Endothelial cell of umbilical vein (primary cell): ENCODE data around the gene SEMA5A. TPM values are rescaled to one million over a fixed set of nuclear protein-coding genes. Genes with fewer than 3 reads are reported as not detected.

ENCODE experiments used
- BruUV-seq: library from RNA; stranded (reverse); fragments of 400-500 nt; replicated peaks from 2 replicates; lab custom pipeline; 2021; lab: Mats Ljungman, UMichigan
- CTCF ChIA-PET: fragments of 300-600, 350-600 bp; sonication (Branson Sonifier 250); formaldehyde crosslinking; loops from one replicate; lab custom pipeline; 2021; ENCODE audit warnings: antibody characterized with exemption, inconsistent platforms; lab: Charles Lee
- POLR2A ChIA-PET: fragments of 300-600, 350-600 bp; sonication (Branson Sonifier 250); formaldehyde crosslinking; loops from one replicate; lab custom pipeline; 2021; ENCODE audit warnings: antibody characterized with exemption, inconsistent platforms; lab: Charles Lee
- DNase-seq: peaks from one replicate; pipeline ENCODE4 v3.0.0-alpha.2; 2011; ENCODE audit warnings: low read depth, low spot score
- FAIRE-seq: peaks from 2 replicates; lab custom pipeline; 2011; peaks lifted over from hg19 to GRCh38; lab: Jason Lieb, UNC
- H2AFZ ChIP-seq: 2 replicates; pipeline ENCODE4 v1.6.0; 2012; ENCODE audit warnings: low read depth, low read length, control low read depth, inconsistent platforms
- H3K27ac ChIP-seq: 2 replicates; pipeline ENCODE4 v1.5.1; 2011; ENCODE audit warnings: low read depth, mild to moderate bottlenecking, control low read depth, low read length, moderate library complexity; ENCODE audit not compliant: insufficient read depth
- H3K27me3 ChIP-seq, 2 experiments: 2 replicates each; pipeline versions ENCODE4 v1.6.0 to v1.6.1; 2011; ENCODE audit warnings: low read length in 2 of 2, mixed read lengths in 1 of 2; ENCODE audit not compliant: control insufficient read depth in 2 of 2, insufficient read depth in 2 of 2
- H3K36me3 ChIP-seq, 2 experiments: 2 replicates in 1 of 2; 3 replicates in 1 of 2; pipeline ENCODE4 v1.5.1; 2011; ENCODE audit warnings: low read length in 2 of 2, mild to moderate bottlenecking in 1 of 2, moderate library complexity in 1 of 2; ENCODE audit not compliant: control insufficient read depth in 2 of 2, insufficient read depth in 2 of 2; ENCODE audit errors: extremely low read depth in 1 of 2
- H3K4me1 ChIP-seq: 3 replicates; pipeline ENCODE4 v1.5.1; 2011; ENCODE audit warnings: mild to moderate bottlenecking, low read length; ENCODE audit not compliant: control insufficient read depth, insufficient read depth; ENCODE audit errors: extremely low read depth
- H3K4me2 ChIP-seq: 2 replicates; pipeline ENCODE4 v1.6.1; 2011; ENCODE audit warnings: low read length, control low read depth, mixed read lengths; ENCODE audit not compliant: insufficient read depth
- H3K4me3 ChIP-seq, 3 experiments: fragments of 200-600 bp in 1 of 3; sonication (generic), shearing (Covaris generic) in 1 of 3; replicated peaks in 1 of 3; 2 replicates each; pipeline ENCODE4 v1.5.1; 2011 to 2016; ENCODE audit warnings: control low read depth in 3 of 3, low read length in 3 of 3, mild to moderate bottlenecking in 2 of 3, inconsistent platforms in 1 of 3, low read depth in 1 of 3, moderate library complexity in 1 of 3; ENCODE audit not compliant: insufficient read depth in 1 of 3
- H3K79me2 ChIP-seq: 2 replicates; pipeline ENCODE4 v1.6.0; 2012; ENCODE audit warnings: low read length, inconsistent platforms; ENCODE audit not compliant: control insufficient read depth, insufficient read depth
- H3K9ac ChIP-seq: replicated peaks from 2 replicates; pipeline ENCODE3; 2011; ENCODE audit warnings: low read length, control low read depth; ENCODE audit not compliant: insufficient read depth; ENCODE audit errors: extremely low read depth
- H3K9me1 ChIP-seq: replicated peaks from 3 replicates; pipeline ENCODE4 v1.6.0; 2011; ENCODE audit warnings: mild to moderate bottlenecking, low read length; ENCODE audit not compliant: control insufficient read depth, insufficient read depth; ENCODE audit errors: extremely low read depth
- H3K9me3 ChIP-seq: replicated peaks from 2 replicates; pipeline ENCODE4 v1.5.1; 2012; ENCODE audit warnings: low read length, inconsistent platforms; ENCODE audit not compliant: control insufficient read depth, insufficient read depth
- H4K20me1 ChIP-seq: replicated peaks from 2 replicates; pipeline ENCODE3; 2011; ENCODE audit warnings: mild to moderate bottlenecking, low read length; ENCODE audit not compliant: control insufficient read depth, insufficient read depth; ENCODE audit errors: extremely low read depth
- EZH2 ChIP-seq: IDR thresholded peaks from 2 replicates; pipeline ENCODE4 v1.6.1; 2012; ENCODE audit warnings: borderline replicate concordance, low read depth, mild to moderate bottlenecking, moderate library complexity, low read length, inconsistent platforms; ENCODE audit not compliant: severe bottlenecking
- FOS ChIP-seq: IDR thresholded peaks from 2 replicates; pipeline ENCODE4 v1.6.1; 2011; ENCODE audit warnings: mild to moderate bottlenecking, low read length, moderate library complexity, borderline replicate concordance; ENCODE audit not compliant: insufficient read depth
- GATA2 ChIP-seq: IDR thresholded peaks from 2 replicates; pipeline ENCODE4 v1.7.0; 2011; ENCODE audit warnings: low read depth, mild to moderate bottlenecking, moderate library complexity, mixed read lengths, low read length; ENCODE audit not compliant: insufficient read length, insufficient read depth
- JUN ChIP-seq: IDR thresholded peaks from 2 replicates; pipeline ENCODE4 v1.6.1; 2011; ENCODE audit warnings: borderline replicate concordance, low read depth; ENCODE audit not compliant: insufficient read length, insufficient read depth
- MYC ChIP-seq: IDR thresholded peaks from one replicate; pipeline ENCODE4 v1.6.1; 2011; ENCODE audit warnings: mild to moderate bottlenecking, low read depth, low read length
- POLR2A ChIP-seq: IDR thresholded peaks from 2 replicates; pipeline ENCODE4 v1.6.1; 2012; ENCODE audit warnings: low read depth, mild to moderate bottlenecking, control low read depth, low read length
- POLR2AphosphoS5 ChIP-seq: IDR thresholded peaks from 2 replicates; pipeline ENCODE4 v1.6.1; 2012; ENCODE audit warnings: low read depth, mild to moderate bottlenecking, control low read depth, low read length, moderate library complexity; ENCODE audit not compliant: insufficient read depth
- dilution Hi-C: fragments of 300-500 bp; cut with MboI; formaldehyde crosslinking; loops from one replicate; pipeline ENCODE4 v1.15.0; 2019; ENCODE audit warnings: low sequenced_read_pairs; ENCODE audit not compliant: extremely low pct_ligation_motif_present
- intact Hi-C: fragments of 100-400 bp; cut with micrococcal nuclease; formaldehyde crosslinking; loops from one replicate; pipeline ENCODE4 v1.10.0; 2022
- polyA plus RNA-seq, 4 experiments: library from polyadenylated mRNA; depleted of rRNA in 3 of 4; stranded (reverse) in 3 of 4; unstranded in 1 of 4; fragments of >200 nt; gene quantifications; 2 replicates each; pipeline versions ENCODE4 v1.2.1 to v1.2.3, GENCODE V29; 2011 to 2012; ENCODE audit warnings: missing spikeins in 1 of 4
- total RNA-seq: library from RNA; stranded (reverse); gene quantifications from 2 replicates; pipeline ENCODE4 v1.2.3, GENCODE V29; 2021
- TF ChIP-seq, protein P1 (sequence below), 2 donors: IDR thresholded peaks; 1 replicate in 1 of 2; 2 replicates in 1 of 2; pipeline ENCODE4 v1.5.1; 2011; ENCODE audit warnings: low read length in 2 of 2, mild to moderate bottlenecking in 2 of 2, moderate library complexity in 2 of 2, control low read depth in 1 of 2, inconsistent platforms in 1 of 2, low read depth in 1 of 2; ENCODE audit not compliant: insufficient read depth in 1 of 2; ENCODE audit errors: extremely low read depth in 1 of 2
- TF ChIP-seq, protein P2 (sequence below): IDR thresholded peaks from 2 replicates; pipeline ENCODE4 v1.6.1; 2011; ENCODE audit not compliant: insufficient read depth, insufficient read length

The SEMA5A gene
- total and polyA plus RNA-seq, 2 donors (not counting 3 experiments of a cell fraction or from before 2014, with no cell fraction given): 0.04 to 0.06 TPM

GRCh38 chr5:9588254-9588653 lies 42.4 kb upstream of the SEMA5A start:
- Histone ChIP-seq H3K4me3 (no peak overlapping the region), H3K79me2 (no peaks in the 10 kb centered on the region), H2AFZ (no peak overlapping the region), H3K27ac (no peak overlapping the region), H3K9ac (no peak overlapping the region), H3K36me3 (no peaks in the 10 kb centered on the region), H4K20me1 (no peaks in the 10 kb centered on the region), H3K4me2 (no peak overlapping the region), H3K4me1 (no peaks in the 10 kb centered on the region), H3K9me3 (peaks cover 2% of the 10 kb centered on the region), H3K9me1 (no peaks in the 10 kb centered on the region), H3K27me3 (no peaks in the 10 kb centered on the region)
- intact Hi-C loops: no loop called here
- TF ChIP-seq JUN (no peak), MYC (no peak), POLR2AphosphoS5 (no peak), GATA2 (no peak), EZH2 (no peak)
- TF ChIP-seq, protein P1, sequence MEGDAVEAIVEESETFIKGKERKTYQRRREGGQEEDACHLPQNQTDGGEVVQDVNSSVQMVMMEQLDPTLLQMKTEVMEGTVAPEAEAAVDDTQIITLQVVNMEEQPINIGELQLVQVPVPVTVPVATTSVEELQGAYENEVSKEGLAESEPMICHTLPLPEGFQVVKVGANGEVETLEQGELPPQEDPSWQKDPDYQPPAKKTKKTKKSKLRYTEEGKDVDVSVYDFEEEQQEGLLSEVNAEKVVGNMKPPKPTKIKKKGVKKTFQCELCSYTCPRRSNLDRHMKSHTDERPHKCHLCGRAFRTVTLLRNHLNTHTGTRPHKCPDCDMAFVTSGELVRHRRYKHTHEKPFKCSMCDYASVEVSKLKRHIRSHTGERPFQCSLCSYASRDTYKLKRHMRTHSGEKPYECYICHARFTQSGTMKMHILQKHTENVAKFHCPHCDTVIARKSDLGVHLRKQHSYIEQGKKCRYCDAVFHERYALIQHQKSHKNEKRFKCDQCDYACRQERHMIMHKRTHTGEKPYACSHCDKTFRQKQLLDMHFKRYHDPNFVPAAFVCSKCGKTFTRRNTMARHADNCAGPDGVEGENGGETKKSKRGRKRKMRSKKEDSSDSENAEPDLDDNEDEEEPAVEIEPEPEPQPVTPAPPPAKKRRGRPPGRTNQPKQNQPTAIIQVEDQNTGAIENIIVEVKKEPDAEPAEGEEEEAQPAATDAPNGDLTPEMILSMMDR (IDR thresholded peaks at IDR 0.05; ENCODE audit: extremely low read depth in 1 of 2, insufficient read depth in 1 of 2, low read depth in 1 of 2, low read length in 2 of 2): no peak
- BruUV-seq: no TSS peak
- DNase-seq (no peak), FAIRE-seq (no peak)
- dilution Hi-C loops: no loop called here
- ChIA-PET POLR2A (no interaction called here), CTCF (no interaction called here)

DNA sequence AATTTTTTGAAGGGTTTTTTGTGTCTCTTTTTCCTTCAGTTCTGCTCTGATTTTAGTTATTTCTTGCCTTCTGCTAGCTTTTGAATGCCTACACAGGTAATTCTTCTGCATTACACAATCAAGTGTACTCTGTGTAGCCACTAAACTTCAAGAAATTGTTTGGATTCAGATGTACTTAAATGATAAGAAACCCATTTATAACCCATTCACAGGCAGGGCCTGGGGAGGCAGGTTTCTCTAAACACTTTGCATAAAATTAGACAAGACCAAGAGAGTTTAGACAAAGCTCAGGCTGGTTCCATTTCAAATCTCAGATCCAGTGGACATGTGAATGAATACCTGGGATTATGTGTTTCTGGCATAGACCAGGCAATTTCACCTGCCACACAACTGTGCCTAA lies 41.3 kb upstream of the SEMA5A start:
- dilution Hi-C loops (no loop called here), intact Hi-C loops (no loop called here)
- FAIRE-seq: no peak
- H3K4me2 ChIP-seq: no peak overlapping the region
- no peaks in the 10 kb centered on the region for H3K36me3 ChIP-seq
- H2AFZ ChIP-seq: no peak overlapping the region
- no peaks in the 10 kb centered on the region for H4K20me1 ChIP-seq
- H3K27me3 ChIP-seq: no peaks in the 10 kb centered on the region
- ChIA-PET CTCF (no interaction called here), POLR2A (no interaction called here)
- no peak overlapping the region for H3K27ac ChIP-seq
- no peaks in the 10 kb centered on the region for H3K4me1 ChIP-seq
- H3K9ac ChIP-seq: no peak overlapping the region
- H3K9me3 ChIP-seq: no peaks in the 10 kb centered on the region
- TF ChIP-seq, protein P2, sequence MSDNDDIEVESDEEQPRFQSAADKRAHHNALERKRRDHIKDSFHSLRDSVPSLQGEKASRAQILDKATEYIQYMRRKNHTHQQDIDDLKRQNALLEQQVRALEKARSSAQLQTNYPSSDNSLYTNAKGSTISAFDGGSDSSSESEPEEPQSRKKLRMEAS: no peak
- TF ChIP-seq, protein P1 (IDR thresholded peaks at IDR 0.05; ENCODE audit: extremely low read depth in 1 of 2, insufficient read depth in 1 of 2, low read depth in 1 of 2, low read length in 2 of 2): no peak
- no peak for TF ChIP-seq EZH2
- TF ChIP-seq FOS: no peak
- TF ChIP-seq POLR2AphosphoS5: no peak
- TF ChIP-seq GATA2: no peak
- no peak for TF ChIP-seq JUN
- no peak for TF ChIP-seq POLR2A
- no peak for TF ChIP-seq MYC
- DNase-seq: no peak
- H3K9me1 ChIP-seq: no peaks in the 10 kb centered on the region
- no peaks in the 10 kb centered on the region for H3K79me2 ChIP-seq
- BruUV-seq: no TSS peak
- no peak overlapping the region for H3K4me3 ChIP-seq
